H9 (cell line): ENCODE data around the gene DDRGK1. TPM values are rescaled to one million over a fixed set of nuclear protein-coding genes. Genes with fewer than 3 reads are reported as not detected.

ENCODE experiments used
- DNase-seq: peaks from one replicate; pipeline ENCODE4 v3.0.0-alpha.2; 2017
- H2AFZ ChIP-seq: one replicate; pipeline ENCODE4 v1.6.1; 2013; ENCODE audit warnings: mild to moderate bottlenecking, low read length, control low read depth, moderate library complexity
- H2AK5ac ChIP-seq: 2 replicates; pipeline ENCODE4 v1.6.1; 2013; ENCODE audit warnings: low read length, control low read depth, mixed read lengths; ENCODE audit not compliant: insufficient read length
- H2BK120ac ChIP-seq: one replicate; pipeline ENCODE4 v1.6.1; 2013; ENCODE audit warnings: low read depth, mild to moderate bottlenecking, low read length, control low read depth, inconsistent platforms; ENCODE audit not compliant: poor library complexity, severe bottlenecking
- H2BK12ac ChIP-seq: 2 replicates; pipeline ENCODE4 v1.6.1; 2013; ENCODE audit warnings: low read length, control low read depth, mixed read lengths, low read depth; ENCODE audit not compliant: insufficient read length
- H2BK15ac ChIP-seq: 2 replicates; pipeline ENCODE4 v1.6.1; 2013; ENCODE audit warnings: low read depth, low read length, control low read depth
- H2BK20ac ChIP-seq: one replicate; pipeline ENCODE4 v1.6.1; 2013; ENCODE audit warnings: low read depth, mild to moderate bottlenecking, low read length, control low read depth, inconsistent platforms; ENCODE audit not compliant: poor library complexity, severe bottlenecking
- H2BK5ac ChIP-seq: 2 replicates; pipeline ENCODE4 v1.6.1; 2013; ENCODE audit warnings: low read length, control low read depth, mixed read lengths; ENCODE audit not compliant: insufficient read length
- H3K14ac ChIP-seq: 2 replicates; pipeline ENCODE4 v1.6.1; 2013; ENCODE audit warnings: low read length, control low read depth; ENCODE audit not compliant: insufficient read depth
- H3K18ac ChIP-seq: 2 replicates; pipeline ENCODE4 v1.6.1; 2013; ENCODE audit warnings: low read depth, mild to moderate bottlenecking, mixed read lengths, low read length, control low read depth; ENCODE audit not compliant: insufficient read length
- H3K23ac ChIP-seq: 2 replicates; pipeline ENCODE4 v1.6.1; 2013; ENCODE audit warnings: low read length, control low read depth, mixed read lengths, low read depth; ENCODE audit not compliant: insufficient read length
- H3K23me2 ChIP-seq: 2 replicates; pipeline ENCODE4 v1.6.1; 2013; ENCODE audit warnings: low read depth, mild to moderate bottlenecking, mixed read lengths, low read length, control low read depth; ENCODE audit not compliant: insufficient read length, poor library complexity, severe bottlenecking
- H3K27ac ChIP-seq: 2 replicates; pipeline ENCODE4 v1.5.1; 2013; ENCODE audit warnings: low read length, control low read depth, mixed read lengths, low read depth; ENCODE audit not compliant: insufficient read length
- H3K27me3 ChIP-seq: 2 replicates; pipeline ENCODE4 v1.6.1; 2013; ENCODE audit warnings: low read length, control low read depth, inconsistent platforms; ENCODE audit not compliant: insufficient read depth
- H3K4ac ChIP-seq: 2 replicates; pipeline ENCODE4 v1.6.1; 2013; ENCODE audit warnings: low read depth, mild to moderate bottlenecking, control low read depth, inconsistent platforms, low read length, moderate library complexity
- H3K4me1 ChIP-seq: 2 replicates; pipeline ENCODE4 v1.6.1; 2013; ENCODE audit warnings: low read length, control low read depth, inconsistent platforms; ENCODE audit not compliant: insufficient read depth
- H3K4me2 ChIP-seq: 2 replicates; pipeline ENCODE4 v1.6.1; 2013; ENCODE audit warnings: low read length, control low read depth, mixed read lengths; ENCODE audit not compliant: insufficient read length, insufficient read depth
- H3K56ac ChIP-seq: 2 replicates; pipeline ENCODE4 v1.6.1; 2013; ENCODE audit warnings: low read depth, mild to moderate bottlenecking, mixed read lengths, low read length, control low read depth; ENCODE audit not compliant: insufficient read length
- H3K79me1 ChIP-seq: 2 replicates; pipeline ENCODE4 v1.6.1; 2013; ENCODE audit warnings: low read depth, mild to moderate bottlenecking, moderate library complexity, low read length, control low read depth, inconsistent platforms; ENCODE audit not compliant: insufficient read depth, poor library complexity, severe bottlenecking
- H3K79me2 ChIP-seq: 2 replicates; pipeline ENCODE4 v1.6.1; 2013; ENCODE audit warnings: low read length, control low read depth, inconsistent platforms; ENCODE audit not compliant: insufficient read depth
- H3K9ac ChIP-seq: 2 replicates; pipeline ENCODE4 v1.6.1; 2013; ENCODE audit warnings: low read length, control low read depth, mixed read lengths; ENCODE audit not compliant: insufficient read length; ENCODE audit errors: extremely low read depth
- H3K9me3 ChIP-seq: one replicate; pipeline ENCODE4 v1.6.1; 2013; ENCODE audit warnings: low read depth, low read length, inconsistent platforms; ENCODE audit not compliant: control insufficient read depth
- H3T11ph ChIP-seq: one replicate; pipeline ENCODE4 v1.6.1; 2013; ENCODE audit warnings: mild to moderate bottlenecking, low read length, control low read depth, inconsistent platforms
- H4K20me1 ChIP-seq: one replicate; pipeline ENCODE4 v1.6.1; 2013; ENCODE audit not compliant: control insufficient read depth, insufficient read length, insufficient read depth
- H4K5ac ChIP-seq: 2 replicates; pipeline ENCODE4 v1.6.1; 2013; ENCODE audit warnings: low read depth, mild to moderate bottlenecking, mixed read lengths, low read length, control low read depth; ENCODE audit not compliant: insufficient read length
- H4K8ac ChIP-seq: replicated peaks from 2 replicates; pipeline ENCODE4 v1.6.1; 2013; ENCODE audit warnings: low read length, control low read depth, mixed read lengths, low read depth; ENCODE audit not compliant: insufficient read length
- H4K91ac ChIP-seq: 2 replicates; pipeline ENCODE4 v1.6.1; 2013; ENCODE audit warnings: low read depth, mild to moderate bottlenecking, moderate library complexity, mixed read lengths, low read length, control low read depth; ENCODE audit not compliant: insufficient read length
- H3K27ac Mint-ChIP-seq, 3 experiments: 2 replicates in 2 of 3; 3 replicates in 1 of 3; pipeline ENCODE4 v1.8.0; 2020 to 2021; ENCODE audit warnings: mixed read lengths in 3 of 3, mild to moderate bottlenecking in 1 of 3, moderate library complexity in 1 of 3
- H3K27me3 Mint-ChIP-seq: 2 replicates; pipeline ENCODE4 v1.8.0; 2021; ENCODE audit warnings: low read depth, mild to moderate bottlenecking, moderate library complexity, mixed read lengths
- H3K36me3 Mint-ChIP-seq, 3 experiments: 2 replicates in 2 of 3; 3 replicates in 1 of 3; pipeline ENCODE4 v1.8.0; 2020 to 2021; ENCODE audit warnings: low read depth in 3 of 3, mixed read lengths in 3 of 3; ENCODE audit not compliant: insufficient read depth in 1 of 3
- H3K4me1 Mint-ChIP-seq, 2 experiments: 2 replicates each; pipeline ENCODE4 v1.8.0; 2020; ENCODE audit warnings: mixed read lengths in 2 of 2
- H3K4me3 Mint-ChIP-seq, 2 experiments: 2 replicates in 1 of 2; 3 replicates in 1 of 2; pipeline ENCODE4 v1.8.0; 2020 to 2021; ENCODE audit warnings: mild to moderate bottlenecking in 2 of 2, mixed read lengths in 2 of 2, moderate library complexity in 1 of 2
- H3K9me3 Mint-ChIP-seq, 2 experiments: 2 replicates in 1 of 2; 3 replicates in 1 of 2; pipeline ENCODE4 v1.8.0; 2020; ENCODE audit warnings: mild to moderate bottlenecking in 2 of 2, mixed read lengths in 2 of 2, moderate library complexity in 1 of 2
- CTCF ChIP-seq: fragments of 200-600 bp; sonication (generic); conservative IDR thresholded peaks from 3 replicates; pipeline ENCODE4 v1.8.0; 2021; ENCODE audit warnings: antibody characterized with exemption, mild to moderate bottlenecking
- WGBS: extraction: QIAGEN DNeasy Blood & Tissue Kit; methylation state at CpG from one replicate; pipeline ENCODE4 v1.1.7; 2013; ENCODE audit warnings: missing lambda C conversion rate, low lambda C conversion rate, mixed read lengths; ENCODE audit not compliant: insufficient read length; ENCODE audit errors: extremely low coverage; 5-methylcytosine and 5-hydroxymethylcytosine counted together
- total RNA-seq: library from RNA; stranded (reverse); gene quantifications from 2 replicates; pipeline ENCODE4 v1.2.1, GENCODE V29; 2021

Gene DDRGK1
- total RNA-seq, 1 experiment from 2014 or later = 58.1 TPM

GRCh38 chr20:3213226-3213625 is 8.7 kb upstream of the DDRGK1 start:
- H4K8ac ChIP-seq = no peak overlapping the region
- no peak overlapping the region for H2BK5ac ChIP-seq
- peaks cover 4% of the 10 kb centered on the region for H4K20me1 ChIP-seq
- H3K23ac ChIP-seq = no peak overlapping the region
- H3K27ac ChIP-seq = no peak overlapping the region
- H2BK15ac ChIP-seq = no peak overlapping the region
- no peak overlapping the region for H3K18ac ChIP-seq
- H3T11ph ChIP-seq = no peak overlapping the region
- H3K4ac ChIP-seq = no peak overlapping the region
- no peaks in the 10 kb centered on the region for H3K27me3 ChIP-seq
- H2BK20ac ChIP-seq = no peak overlapping the region
- H3K27me3 Mint-ChIP-seq = no peaks in the 10 kb centered on the region
- H3K4me3 Mint-ChIP-seq = no peak overlapping the region
- peaks cover 9% of the 10 kb centered on the region; the same call in 1 of the 2 replicates for H3K79me2 ChIP-seq
- peak overlapping the region in 1 of 3 experiments; percentile 59; a peak in 1 of 7 replicates for H3K27ac Mint-ChIP-seq
- H4K91ac ChIP-seq = no peak overlapping the region
- no peak overlapping the region for H3K14ac ChIP-seq
- H2AK5ac ChIP-seq = no peak overlapping the region
- H2BK120ac ChIP-seq = no peak overlapping the region
- H2AFZ ChIP-seq = no peak overlapping the region
- no peak overlapping the region for H3K4me2 ChIP-seq
- DNase-seq = no peak
- H3K56ac ChIP-seq = no peak overlapping the region
- H3K36me3 Mint-ChIP-seq = peaks cover 16 to 47% (median 17%) of the 10 kb centered on the region in 3 experiments; a peak in 6 of 7 replicates
- no peak overlapping the region for H4K5ac ChIP-seq
- WGBS = no CpG with 5 or more reads among the region's 7 CpGs
- no peak overlapping the region for H3K9ac ChIP-seq
- H3K79me1 ChIP-seq = peaks cover 2% of the 10 kb centered on the region
- H2BK12ac ChIP-seq = no peak overlapping the region
- H3K9me3 Mint-ChIP-seq = no peaks in the 10 kb centered on the region
- peaks cover 10 to 14% of the 10 kb centered on the region in 2 experiments; a peak in 3 of 4 replicates for H3K4me1 Mint-ChIP-seq
- no peaks in the 10 kb centered on the region for H3K4me1 ChIP-seq
- no peaks in the 10 kb centered on the region for H3K9me3 ChIP-seq
- TF ChIP-seq CTCF = no peak
- peaks cover 14% of the 10 kb centered on the region for H3K23me2 ChIP-seq
